Measurements from ENCODE around the gene NRP2.

The NRP2 gene

GRCh38 chr2:205827809-205828365 lies 145.6 kb downstream of the NRP2 start:
- H3K27me3 ChIP-seq (ENCODE audit: insufficient read depth, low read length), result no peaks in the 10 kb centered on the region
- no peak overlapping the region for H3K4me3 ChIP-seq (ENCODE audit: low read length)
- H3K36me3 ChIP-seq (ENCODE audit: insufficient read depth, low read depth, low read length), result no peaks in the 10 kb centered on the region
- no peak overlapping the region for H3K9ac ChIP-seq (ENCODE audit: low read depth, low read length)
- no peak overlapping the region for H3K27ac ChIP-seq (ENCODE audit: low read length)
- H3K4me1 ChIP-seq (ENCODE audit: insufficient read depth, low read length), result peaks cover 2% of the 10 kb centered on the region; the same call in 1 of the 2 replicates
- no peaks in the 10 kb centered on the region for H3K9me3 ChIP-seq (ENCODE audit: insufficient read depth, low read depth, low read length)

DNA sequence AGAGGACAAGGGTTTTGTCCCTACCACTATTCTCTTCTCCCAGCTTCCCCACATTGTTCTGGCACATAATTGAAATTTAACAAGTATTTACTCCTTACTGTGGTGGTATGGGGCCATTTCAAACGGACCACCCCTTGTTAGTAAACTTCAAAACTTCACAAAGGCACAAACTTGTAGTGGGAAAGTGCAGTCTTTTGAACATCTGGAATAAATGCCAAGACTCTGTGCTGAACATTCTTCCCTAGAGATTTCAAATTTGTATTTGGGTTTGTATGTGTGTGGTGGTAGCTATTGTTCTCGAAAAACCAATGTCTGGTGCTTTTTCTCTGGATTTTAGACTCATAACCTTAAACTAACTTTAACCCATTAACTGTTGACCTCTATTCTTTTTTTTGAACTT lies 151.6 kb downstream of the NRP2 start:
- no peaks in the 10 kb centered on the region for H3K36me3 ChIP-seq (ENCODE audit: insufficient read depth, low read depth, low read length)
- peaks cover 5% of the 10 kb centered on the region; the same call in 1 of the 2 replicates for H3K9me3 ChIP-seq (ENCODE audit: insufficient read depth, low read depth, low read length)
- H3K4me1 ChIP-seq (ENCODE audit: insufficient read depth, low read length), result peaks cover 16% of the 10 kb centered on the region; the same call in 1 of the 2 replicates
- H3K4me3 ChIP-seq (ENCODE audit: low read length), result no peak overlapping the region
- H3K9ac ChIP-seq (ENCODE audit: low read depth, low read length), result no peak overlapping the region
- no peaks in the 10 kb centered on the region for H3K27me3 ChIP-seq (ENCODE audit: insufficient read depth, low read length)
- no peak overlapping the region for H3K27ac ChIP-seq (ENCODE audit: low read length)

DNA sequence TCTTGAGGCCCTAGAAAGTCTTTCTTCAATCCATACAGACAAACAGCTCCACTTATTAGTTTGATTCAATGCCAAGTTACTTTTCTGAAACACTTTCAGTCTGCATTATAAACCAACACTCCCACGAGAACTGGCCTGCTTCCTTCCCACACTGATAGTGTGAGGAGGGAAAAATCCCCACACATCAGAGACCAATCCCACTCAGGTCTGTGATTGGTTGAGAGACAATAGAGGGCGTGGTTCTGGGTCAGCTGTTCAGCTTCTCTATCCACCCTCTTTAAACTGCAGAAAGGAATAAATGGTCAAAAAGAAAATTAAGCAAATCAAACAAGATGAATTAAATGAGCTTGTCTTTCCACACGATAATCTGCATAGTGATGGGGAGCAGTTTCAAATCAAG lies 152.5 kb downstream of the NRP2 start:
- Histone ChIP-seq H3K27ac (ENCODE audit: low read length) (no peak overlapping the region), H3K4me1 (ENCODE audit: insufficient read depth, low read length) (peaks cover 16% of the 10 kb centered on the region; the same call in 1 of the 2 replicates), H3K9ac (ENCODE audit: low read depth, low read length) (no peak overlapping the region; the same call in 1 of the 2 replicates), H3K36me3 (ENCODE audit: insufficient read depth, low read depth, low read length) (no peaks in the 10 kb centered on the region), H3K9me3 (ENCODE audit: insufficient read depth, low read depth, low read length) (peaks cover 8% of the 10 kb centered on the region; the same call in 1 of the 2 replicates), H3K4me3 (ENCODE audit: low read length) (no peak overlapping the region), H3K27me3 (ENCODE audit: insufficient read depth, low read length) (no peaks in the 10 kb centered on the region)

DNA sequence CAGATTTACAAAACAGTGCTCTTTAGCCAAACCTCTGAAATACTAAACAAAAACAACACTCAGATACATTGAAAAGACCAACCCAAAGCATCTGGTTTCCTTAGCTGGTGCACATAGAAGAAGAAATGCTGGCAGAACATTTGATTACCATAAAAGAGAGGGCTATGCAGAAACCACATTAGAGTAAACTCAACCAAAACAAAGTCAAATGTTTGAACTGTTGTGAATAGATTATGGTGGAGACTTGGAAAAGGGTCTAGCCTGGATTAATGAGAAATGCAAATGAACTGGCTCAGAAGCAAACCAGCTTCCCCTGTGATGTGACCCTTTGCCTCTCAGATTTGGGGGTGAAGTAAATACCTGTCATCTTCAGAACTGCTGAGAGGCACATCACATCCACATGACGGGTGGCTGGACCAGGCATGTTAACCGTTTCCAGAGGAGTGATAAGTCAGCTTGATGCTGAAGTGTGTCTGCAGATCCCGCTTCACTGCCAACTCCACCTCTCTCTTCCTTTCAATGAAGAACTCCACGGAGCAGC lies 153.0 kb downstream of the NRP2 start:
- H3K4me3 ChIP-seq (ENCODE audit: low read length), result no peak overlapping the region
- peaks cover 16% of the 10 kb centered on the region; the same call in 1 of the 2 replicates for H3K4me1 ChIP-seq (ENCODE audit: insufficient read depth, low read length)
- H3K27me3 ChIP-seq (ENCODE audit: insufficient read depth, low read length), result no peaks in the 10 kb centered on the region
- no peak overlapping the region for H3K27ac ChIP-seq (ENCODE audit: low read length)
- no peaks in the 10 kb centered on the region for H3K36me3 ChIP-seq (ENCODE audit: insufficient read depth, low read depth, low read length)
- H3K9ac ChIP-seq (ENCODE audit: low read depth, low read length), result no peak overlapping the region
- peaks cover 8% of the 10 kb centered on the region; the same call in 1 of the 2 replicates for H3K9me3 ChIP-seq (ENCODE audit: insufficient read depth, low read depth, low read length)

GRCh38 chr2:205835923-205836322 lies 153.6 kb downstream of the NRP2 start:
- H3K9ac ChIP-seq (ENCODE audit: low read depth, low read length), result peak overlapping the region; percentile 38; the same call in 1 of the 2 replicates
- peak overlapping the region; percentile 44; the same call in 1 of the 2 replicates for H3K4me3 ChIP-seq (ENCODE audit: low read length)
- no peaks in the 10 kb centered on the region for H3K27me3 ChIP-seq (ENCODE audit: insufficient read depth, low read length)
- peak overlapping the region; percentile 48 for H3K27ac ChIP-seq (ENCODE audit: low read length)
- H3K36me3 ChIP-seq (ENCODE audit: insufficient read depth, low read depth, low read length), result no peaks in the 10 kb centered on the region
- peaks cover 16% of the 10 kb centered on the region; the same call in 1 of the 2 replicates for H3K4me1 ChIP-seq (ENCODE audit: insufficient read depth, low read length)
- peaks cover 8% of the 10 kb centered on the region; the same call in 1 of the 2 replicates for H3K9me3 ChIP-seq (ENCODE audit: insufficient read depth, low read depth, low read length)

DNA sequence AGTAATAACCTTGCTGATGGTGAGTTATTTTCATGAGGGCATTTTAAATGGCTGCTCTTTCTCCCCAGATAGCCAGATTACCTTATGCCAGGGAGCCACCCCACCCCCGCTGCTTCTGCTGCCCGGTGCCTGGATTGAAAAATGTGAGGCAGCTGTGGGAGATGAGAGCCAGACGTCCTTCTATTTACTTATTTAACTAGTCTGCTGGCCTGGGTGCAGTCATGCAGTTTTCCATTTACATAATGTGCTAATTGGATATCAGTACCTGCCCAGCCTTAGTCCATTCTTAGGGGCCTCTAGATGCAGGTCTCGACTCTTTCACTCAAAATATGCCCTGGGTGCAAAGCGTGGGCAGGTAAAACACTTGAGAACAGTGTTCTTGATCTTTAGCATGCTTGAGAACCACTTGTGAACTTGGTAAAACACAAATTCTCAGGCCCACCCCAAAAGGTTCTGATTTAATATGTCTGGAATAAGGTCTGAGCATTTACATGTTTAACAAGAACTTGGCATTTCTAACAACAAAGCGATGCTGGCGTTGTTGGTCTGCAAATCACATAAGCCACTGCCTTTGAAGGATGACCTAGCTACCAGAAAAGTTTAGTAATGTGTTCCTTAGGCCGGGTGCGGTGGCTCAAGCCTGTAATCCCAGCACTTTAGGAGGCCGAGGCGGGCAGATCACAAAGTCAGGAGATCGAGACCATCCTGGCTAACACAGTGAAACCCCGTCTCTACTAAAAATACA lies 154.3 kb downstream of the NRP2 start:
- Histone ChIP-seq H3K36me3 (ENCODE audit: insufficient read depth, low read depth, low read length) (no peaks in the 10 kb centered on the region), H3K9me3 (ENCODE audit: insufficient read depth, low read depth, low read length) (peaks cover 8% of the 10 kb centered on the region; the same call in 1 of the 2 replicates), H3K27ac (ENCODE audit: low read length) (peak overlapping the region; percentile 48), H3K27me3 (ENCODE audit: insufficient read depth, low read length) (no peaks in the 10 kb centered on the region), H3K4me1 (ENCODE audit: insufficient read depth, low read length) (peaks cover 16% of the 10 kb centered on the region; the same call in 1 of the 2 replicates), H3K4me3 (ENCODE audit: low read length) (peak overlapping the region; percentile 44; the same call in 1 of the 2 replicates), H3K9ac (ENCODE audit: low read depth, low read length) (peak overlapping the region; percentile 38; the same call in 1 of the 2 replicates)

GRCh38 chr2:205837663-205838062 lies 155.4 kb downstream of the NRP2 start:
- peaks cover 8% of the 10 kb centered on the region; the same call in 1 of the 2 replicates for H3K9me3 ChIP-seq (ENCODE audit: insufficient read depth, low read depth, low read length)
- no peak overlapping the region for H3K27ac ChIP-seq (ENCODE audit: low read length)
- peaks cover 16% of the 10 kb centered on the region; the same call in 1 of the 2 replicates for H3K4me1 ChIP-seq (ENCODE audit: insufficient read depth, low read length)
- no peaks in the 10 kb centered on the region for H3K36me3 ChIP-seq (ENCODE audit: insufficient read depth, low read depth, low read length)
- no peak overlapping the region for H3K4me3 ChIP-seq (ENCODE audit: low read length)
- no peaks in the 10 kb centered on the region for H3K27me3 ChIP-seq (ENCODE audit: insufficient read depth, low read length)
- no peak overlapping the region for H3K9ac ChIP-seq (ENCODE audit: low read depth, low read length)

- no peaks in the 10 kb centered on the region; the same call in 1 of the 2 replicates for H3K4me1 ChIP-seq (ENCODE audit: insufficient read depth, low read length)
- H3K9ac ChIP-seq (ENCODE audit: low read depth, low read length), result no peak overlapping the region
These were observed 163.1 kb downstream of the NRP2 start for GRCh38 chr2:205845446-205845845.

More at GRCh38 chr2:205845446-205845845, 163.1 kb downstream of the NRP2 start:
- Histone ChIP-seq H3K27me3 (ENCODE audit: insufficient read depth, low read length) (no peaks in the 10 kb centered on the region), H3K27ac (ENCODE audit: low read length) (no peak overlapping the region), H3K4me3 (ENCODE audit: low read length) (no peak overlapping the region), H3K9me3 (ENCODE audit: insufficient read depth, low read depth, low read length) (no peaks in the 10 kb centered on the region), H3K36me3 (ENCODE audit: insufficient read depth, low read depth, low read length) (no peaks in the 10 kb centered on the region)

All from iPS-20b (cell line).